ENCODE data around the gene KLHDC3. TPM values are rescaled to one million over a fixed set of nuclear protein-coding genes. Genes with fewer than 3 reads are reported as not detected.

Gene KLHDC3
- total and polyA plus RNA-seq, 2 of the 8 experiments (the other 6 are each of a cell fraction or from before 2014, with no cell fraction given) = 181 to 203 TPM

DNA sequence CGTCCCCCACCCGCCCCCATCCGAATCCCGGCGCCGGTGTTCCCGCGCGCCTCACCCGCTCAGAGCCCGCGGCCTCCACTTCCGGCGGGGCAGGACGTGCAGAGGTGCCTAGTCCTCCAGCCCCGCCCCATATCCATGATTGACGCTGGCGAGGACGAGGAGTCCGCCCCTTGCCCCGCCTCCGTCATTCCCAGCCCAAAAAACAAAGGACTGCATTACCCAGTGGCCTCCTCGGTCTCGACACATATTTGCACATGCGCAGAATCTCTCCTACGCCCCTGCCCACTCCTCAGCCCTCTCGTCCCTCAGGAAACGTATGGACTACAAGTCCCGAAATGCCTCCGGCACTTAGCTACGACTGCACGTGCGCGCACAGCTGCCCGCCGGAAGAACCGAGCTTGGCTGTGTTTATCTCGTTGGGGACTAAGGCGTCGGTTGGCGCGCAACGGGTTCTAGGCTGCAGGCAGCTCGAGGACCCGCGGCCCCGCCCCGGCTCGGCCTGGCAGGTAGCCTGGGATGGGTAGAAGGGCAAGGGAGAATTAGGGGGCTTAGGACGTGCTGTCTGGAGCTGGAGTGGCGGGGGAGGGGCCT, at the start of gene KLHDC3, which contains the start of gene MEA1 (continued):
- TF ChIP-seq RBBP5 (IDR thresholded peaks at IDR 0.05; ENCODE audit: borderline replicate concordance, low read depth, low read length) = peak; percentile 87
- TF ChIP-seq, protein P1, sequence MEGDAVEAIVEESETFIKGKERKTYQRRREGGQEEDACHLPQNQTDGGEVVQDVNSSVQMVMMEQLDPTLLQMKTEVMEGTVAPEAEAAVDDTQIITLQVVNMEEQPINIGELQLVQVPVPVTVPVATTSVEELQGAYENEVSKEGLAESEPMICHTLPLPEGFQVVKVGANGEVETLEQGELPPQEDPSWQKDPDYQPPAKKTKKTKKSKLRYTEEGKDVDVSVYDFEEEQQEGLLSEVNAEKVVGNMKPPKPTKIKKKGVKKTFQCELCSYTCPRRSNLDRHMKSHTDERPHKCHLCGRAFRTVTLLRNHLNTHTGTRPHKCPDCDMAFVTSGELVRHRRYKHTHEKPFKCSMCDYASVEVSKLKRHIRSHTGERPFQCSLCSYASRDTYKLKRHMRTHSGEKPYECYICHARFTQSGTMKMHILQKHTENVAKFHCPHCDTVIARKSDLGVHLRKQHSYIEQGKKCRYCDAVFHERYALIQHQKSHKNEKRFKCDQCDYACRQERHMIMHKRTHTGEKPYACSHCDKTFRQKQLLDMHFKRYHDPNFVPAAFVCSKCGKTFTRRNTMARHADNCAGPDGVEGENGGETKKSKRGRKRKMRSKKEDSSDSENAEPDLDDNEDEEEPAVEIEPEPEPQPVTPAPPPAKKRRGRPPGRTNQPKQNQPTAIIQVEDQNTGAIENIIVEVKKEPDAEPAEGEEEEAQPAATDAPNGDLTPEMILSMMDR (IDR thresholded peaks at IDR 0.05; ENCODE audit: control extremely low read depth in 1 of 3, insufficient read depth in 1 of 3, low read depth in 1 of 3, low read length in 3 of 3) = no peak
- TF ChIP-seq, protein P2, sequence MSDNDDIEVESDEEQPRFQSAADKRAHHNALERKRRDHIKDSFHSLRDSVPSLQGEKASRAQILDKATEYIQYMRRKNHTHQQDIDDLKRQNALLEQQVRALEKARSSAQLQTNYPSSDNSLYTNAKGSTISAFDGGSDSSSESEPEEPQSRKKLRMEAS (IDR thresholded peaks at IDR 0.05) = peak; percentile 99
- no peak for TF ChIP-seq POU5F1 (IDR thresholded peaks at IDR 0.05; ENCODE audit: low read depth, low read length)
- no peak for TF ChIP-seq YY1 (IDR thresholded peaks at IDR 0.05; ENCODE audit: low read depth, low read length)
- peak; percentile 80 for TF ChIP-seq SIX5 (IDR thresholded peaks at IDR 0.05; ENCODE audit: low read depth, low read length)
- no peak; the same call in 1 of the 2 replicates for TF ChIP-seq SP1 (IDR thresholded peaks at IDR 0.05; ENCODE audit: low read depth, low read length)
- peak; percentile 96; the same call in 1 of the 2 replicates for TF ChIP-seq SP4 (IDR thresholded peaks at IDR 0.05; ENCODE audit: low read length)
- TF ChIP-seq GABPA (IDR thresholded peaks at IDR 0.05; ENCODE audit: borderline replicate concordance, insufficient read depth, low read length) = no peak; the same call in 1 of the 2 replicates
- TF ChIP-seq SP2 (IDR thresholded peaks at IDR 0.05; ENCODE audit: low read length) = no peak
- peak; percentile 45 for TF ChIP-seq NRF1 (IDR thresholded peaks at IDR 0.05; ENCODE audit: low read depth, low read length)
- TF ChIP-seq, protein P3, sequence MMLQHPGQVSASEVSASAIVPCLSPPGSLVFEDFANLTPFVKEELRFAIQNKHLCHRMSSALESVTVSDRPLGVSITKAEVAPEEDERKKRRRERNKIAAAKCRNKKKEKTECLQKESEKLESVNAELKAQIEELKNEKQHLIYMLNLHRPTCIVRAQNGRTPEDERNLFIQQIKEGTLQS (IDR thresholded peaks at IDR 0.05; ENCODE audit: insufficient read depth, low read depth, low read length) = 0 out of 2 replicates have a peak, but pooled peaks have one; percentile 40
- peak; percentile 84 to 98 for TF ChIP-seq SIN3A (conservative IDR thresholded peaks at IDR 0.05 in 1 of 2, IDR thresholded peaks at IDR 0.05 in 1 of 2; ENCODE audit: low read depth in 1 of 2, low read length in 2 of 2)
- TF ChIP-seq SIRT6 (IDR thresholded peaks at IDR 0.05; ENCODE audit: low read length) = no peak
- TF ChIP-seq CTBP2 (IDR thresholded peaks at IDR 0.05; ENCODE audit: borderline replicate concordance, insufficient read depth, insufficient read length, low read length) = no peak
- TF ChIP-seq RFX5 (IDR thresholded peaks at IDR 0.05; ENCODE audit: borderline replicate concordance, low read depth, low read length) = no peak
- TF ChIP-seq TEAD4 (IDR thresholded peaks at IDR 0.05; ENCODE audit: low read depth, low read length) = peak; percentile 46; the same call in 1 of the 2 replicates
- peak in 1 of 2 experiments; percentile 80; a peak in 2 of 4 replicates for TF ChIP-seq HDAC2 (IDR thresholded peaks at IDR 0.05; ENCODE audit: borderline replicate concordance in 1 of 2, low read depth in 2 of 2, low read length in 2 of 2)
- TF ChIP-seq PHF8 (conservative IDR thresholded peaks at IDR 0.05; ENCODE audit: low read depth, low read length) = 0 out of 2 replicates have a peak, but pooled peaks have one; percentile 14
- no peak for TF ChIP-seq FOSL1 (IDR thresholded peaks at IDR 0.05; ENCODE audit: insufficient read depth, low read depth, low read length)
- no peak for TF ChIP-seq RXRA (IDR thresholded peaks at IDR 0.05; ENCODE audit: insufficient read depth, low read depth, low read length)

Data from H1 (cell line).